Astrocyte (in vitro differentiated cells and primary cell): ENCODE results near the gene FRG2. TPM values are rescaled to one million over a fixed set of nuclear protein-coding genes. Genes with fewer than 3 reads are reported as not detected.
"Not testable (repeated sequence)": the region's sequence is repeated elsewhere in the genome, so short reads cannot be mapped to it uniquely, and the experiment has no call there.

Experiments
- DNase-seq: peaks from one replicate; pipeline ENCODE4 v3.0.0-alpha.2; 2010; ENCODE audit warnings: low read depth
- FAIRE-seq: peaks from 2 replicates; lab custom pipeline; 2011; peaks lifted over from hg19 to GRCh38; lab: Jason Lieb, UNC
- H2AFZ ChIP-seq: 2 replicates; pipeline ENCODE4 v1.6.0; 2012; ENCODE audit warnings: low read depth, low read length, inconsistent platforms
- H3K27ac ChIP-seq: 2 replicates; pipeline ENCODE4 v1.5.1; 2011; ENCODE audit warnings: low read depth, low read length, inconsistent platforms
- H3K27me3 ChIP-seq: 2 replicates; pipeline ENCODE4 v1.6.0; 2011; ENCODE audit warnings: low read length, inconsistent platforms; ENCODE audit not compliant: insufficient read depth
- H3K36me3 ChIP-seq: 2 replicates; pipeline ENCODE4 v1.5.1; 2011; ENCODE audit warnings: low read length, inconsistent platforms; ENCODE audit not compliant: insufficient read depth
- H3K4me1 ChIP-seq: 2 replicates; pipeline ENCODE4 v1.5.1; 2011; ENCODE audit warnings: low read length, inconsistent platforms; ENCODE audit not compliant: insufficient read depth
- H3K4me2 ChIP-seq: 2 replicates; pipeline ENCODE4 v1.6.0; 2012; ENCODE audit warnings: low read length, inconsistent platforms
- H3K4me3 ChIP-seq: 2 replicates; pipeline ENCODE4 v1.5.1; 2011; ENCODE audit warnings: low read depth, mild to moderate bottlenecking, low read length, inconsistent platforms; ENCODE audit not compliant: insufficient read depth
- H3K79me2 ChIP-seq: 2 replicates; pipeline ENCODE4 v1.6.0; 2012; ENCODE audit warnings: mild to moderate bottlenecking, low read length, inconsistent platforms; ENCODE audit not compliant: insufficient read depth
- H3K9ac ChIP-seq: 2 replicates; pipeline ENCODE4 v1.6.0; 2012; ENCODE audit warnings: mild to moderate bottlenecking, low read length, inconsistent platforms
- H3K9me3 ChIP-seq: 2 replicates; pipeline ENCODE4 v1.5.1; 2012; ENCODE audit warnings: low read depth, mild to moderate bottlenecking, low read length, inconsistent platforms; ENCODE audit not compliant: insufficient read depth
- H4K20me1 ChIP-seq: 2 replicates; pipeline ENCODE4 v1.6.0; 2012; ENCODE audit warnings: low read length, inconsistent platforms; ENCODE audit not compliant: insufficient read depth
- H3K27ac Mint-ChIP-seq: one replicate; pipeline ENCODE4 v1.8.0; 2021; ENCODE audit warnings: mild to moderate bottlenecking, mixed read lengths; ENCODE audit not compliant: unreplicated experiment
- H3K27me3 Mint-ChIP-seq: one replicate; pipeline ENCODE4 v1.8.0; 2021; ENCODE audit warnings: low read depth, mixed read lengths; ENCODE audit not compliant: unreplicated experiment
- H3K36me3 Mint-ChIP-seq: one replicate; pipeline ENCODE4 v1.8.0; 2021; ENCODE audit warnings: low read depth, mixed read lengths; ENCODE audit not compliant: unreplicated experiment
- H3K4me1 Mint-ChIP-seq: one replicate; pipeline ENCODE4 v1.8.0; 2021; ENCODE audit warnings: low read depth, mixed read lengths; ENCODE audit not compliant: unreplicated experiment
- H3K4me3 Mint-ChIP-seq: one replicate; pipeline ENCODE4 v1.8.0; 2021; ENCODE audit warnings: mild to moderate bottlenecking, moderate library complexity, mixed read lengths; ENCODE audit not compliant: unreplicated experiment
- H3K9me3 Mint-ChIP-seq: one replicate; pipeline ENCODE4 v1.8.0; 2021; ENCODE audit warnings: mild to moderate bottlenecking, mixed read lengths; ENCODE audit not compliant: unreplicated experiment
- CTCF ChIP-seq: IDR thresholded peaks from 2 replicates; pipeline ENCODE4 v1.5.1; 2011; ENCODE audit warnings: low read depth, mild to moderate bottlenecking, inconsistent platforms, low read length, moderate library complexity; ENCODE audit not compliant: insufficient read depth
- EZH2 ChIP-seq: IDR thresholded peaks from 2 replicates; pipeline ENCODE4 v1.6.1; 2012; ENCODE audit warnings: mild to moderate bottlenecking, low read length, inconsistent platforms; ENCODE audit not compliant: insufficient read depth
- total RNA-seq: library from RNA; stranded (reverse); gene quantifications from 2 replicates; pipeline ENCODE4 v1.2.1, GENCODE V29; 2021

The FRG2 gene
- total RNA-seq, 1 donor from 2014 or later = not detected

DNA sequence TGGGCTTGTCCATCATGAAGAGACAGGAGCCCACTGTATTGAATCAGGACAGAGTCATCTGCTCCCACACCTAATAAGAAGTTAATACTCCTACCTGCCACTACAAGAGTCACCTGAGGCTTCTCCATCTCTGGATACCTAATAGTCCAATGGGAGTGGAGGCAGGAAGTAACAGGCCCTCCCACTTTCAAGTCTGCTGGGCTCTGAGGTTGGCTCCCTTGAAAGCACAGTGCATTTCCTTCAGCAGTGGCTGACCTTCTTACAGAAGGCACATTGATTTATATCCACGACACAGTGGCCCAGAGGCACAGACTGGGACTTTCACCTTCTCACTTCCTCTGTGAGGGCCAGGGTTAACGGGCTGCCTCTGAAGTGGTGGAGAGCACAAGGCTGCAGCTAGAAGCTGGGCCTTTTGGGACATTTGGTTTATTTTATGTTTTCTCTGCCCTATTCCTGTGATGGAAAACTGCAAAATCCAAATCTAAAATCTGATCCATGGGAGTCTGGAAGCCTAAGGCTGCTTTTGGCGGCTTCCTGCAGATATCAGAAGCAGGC lies 38.1 kb downstream of the FRG2 start:
- H3K4me1 Mint-ChIP-seq = no peaks in the 10 kb centered on the region
- no peak overlapping the region for H3K4me2 ChIP-seq
- no peaks in the 10 kb centered on the region for H3K27me3 ChIP-seq
- H3K4me1 ChIP-seq = no peaks in the 10 kb centered on the region
- no peak overlapping the region for H3K4me3 ChIP-seq
- FAIRE-seq (no peak), DNase-seq (no peak)
- H3K4me3 Mint-ChIP-seq = no peak overlapping the region
- peaks cover 8% of the 10 kb centered on the region for H3K9me3 Mint-ChIP-seq
- TF ChIP-seq CTCF (no peak), EZH2 (no peak)
- H3K9ac ChIP-seq = no peak overlapping the region
- no peaks in the 10 kb centered on the region for H3K79me2 ChIP-seq
- no peaks in the 10 kb centered on the region for H3K9me3 ChIP-seq
- H3K36me3 ChIP-seq = no peaks in the 10 kb centered on the region
- H3K27ac ChIP-seq = no peak overlapping the region
- no peaks in the 10 kb centered on the region for H4K20me1 ChIP-seq
- H3K36me3 Mint-ChIP-seq = no peaks in the 10 kb centered on the region
- H3K27me3 Mint-ChIP-seq = peaks cover 6% of the 10 kb centered on the region
- H3K27ac Mint-ChIP-seq = no peak overlapping the region
- no peak overlapping the region for H2AFZ ChIP-seq

DNA sequence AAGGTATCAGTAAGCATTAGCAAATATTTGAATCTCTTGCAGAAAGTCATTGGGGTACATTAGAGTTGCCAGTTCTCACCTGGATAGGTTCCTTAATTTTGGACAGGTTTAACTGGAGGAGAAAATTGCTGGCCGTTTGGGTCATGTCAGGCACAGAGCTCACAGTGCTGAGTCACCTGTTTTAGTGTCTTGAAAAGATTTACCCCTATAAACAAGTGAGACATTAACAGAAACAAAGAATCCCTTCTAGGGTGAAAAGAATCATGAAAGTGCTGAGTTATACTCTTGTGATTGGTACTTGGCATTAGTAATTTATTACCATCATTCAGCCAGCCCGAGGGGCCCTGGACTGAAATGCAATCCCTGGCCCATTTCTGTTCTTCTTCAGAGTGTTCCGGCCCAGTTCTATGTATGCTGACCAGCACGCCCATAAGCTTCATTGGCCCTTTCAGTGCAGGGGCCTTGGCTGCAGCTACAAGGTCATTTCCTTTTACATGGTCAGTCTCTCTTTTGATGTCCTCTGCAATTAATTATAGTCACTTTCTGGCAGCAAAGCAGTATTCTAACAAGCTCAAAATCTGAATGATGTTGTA lies 41.3 kb downstream of the FRG2 start:
- H3K9me3 ChIP-seq, H3K27ac Mint-ChIP-seq, H3K27me3 Mint-ChIP-seq, H3K36me3 Mint-ChIP-seq, H3K36me3 ChIP-seq, H4K20me1 ChIP-seq, FAIRE-seq, H3K4me1 Mint-ChIP-seq, H3K79me2 ChIP-seq, H3K27me3 ChIP-seq, H3K4me2 ChIP-seq, H3K4me3 ChIP-seq, H3K9me3 Mint-ChIP-seq, H2AFZ ChIP-seq, H3K4me1 ChIP-seq, H3K9ac ChIP-seq, DNase-seq, H3K27ac ChIP-seq, H3K4me3 Mint-ChIP-seq: not testable (repeated sequence)

DNA sequence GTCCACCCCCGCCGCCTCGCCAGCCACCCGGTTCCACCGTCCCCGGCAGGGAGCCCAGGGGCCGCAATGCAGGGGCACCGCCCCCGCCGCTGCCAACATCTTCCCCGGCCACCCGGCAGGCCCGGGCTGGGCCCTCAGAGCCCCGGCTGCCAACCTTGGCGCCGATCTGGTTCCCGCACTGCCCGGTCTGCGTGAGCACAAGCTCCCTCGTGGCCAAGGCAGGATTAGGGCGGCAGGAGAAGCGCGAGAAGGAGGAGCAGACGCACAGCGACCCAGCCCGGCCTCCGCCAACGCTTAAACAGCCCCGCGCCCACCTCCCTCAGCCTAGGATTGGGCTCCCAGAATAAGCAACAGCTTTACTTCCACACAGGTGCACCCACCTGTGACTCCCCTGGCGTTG lies 42.4 kb downstream of the FRG2 start:
- H3K9ac ChIP-seq, H3K4me2 ChIP-seq, H3K4me1 Mint-ChIP-seq, H3K27me3 ChIP-seq, H3K27ac ChIP-seq, H4K20me1 ChIP-seq, H3K9me3 Mint-ChIP-seq, H3K4me1 ChIP-seq, H3K36me3 Mint-ChIP-seq, H2AFZ ChIP-seq, H3K27me3 Mint-ChIP-seq, H3K79me2 ChIP-seq, H3K4me3 Mint-ChIP-seq, H3K9me3 ChIP-seq, DNase-seq, FAIRE-seq, H3K4me3 ChIP-seq, H3K27ac Mint-ChIP-seq, H3K36me3 ChIP-seq: not testable (repeated sequence)

DNA sequence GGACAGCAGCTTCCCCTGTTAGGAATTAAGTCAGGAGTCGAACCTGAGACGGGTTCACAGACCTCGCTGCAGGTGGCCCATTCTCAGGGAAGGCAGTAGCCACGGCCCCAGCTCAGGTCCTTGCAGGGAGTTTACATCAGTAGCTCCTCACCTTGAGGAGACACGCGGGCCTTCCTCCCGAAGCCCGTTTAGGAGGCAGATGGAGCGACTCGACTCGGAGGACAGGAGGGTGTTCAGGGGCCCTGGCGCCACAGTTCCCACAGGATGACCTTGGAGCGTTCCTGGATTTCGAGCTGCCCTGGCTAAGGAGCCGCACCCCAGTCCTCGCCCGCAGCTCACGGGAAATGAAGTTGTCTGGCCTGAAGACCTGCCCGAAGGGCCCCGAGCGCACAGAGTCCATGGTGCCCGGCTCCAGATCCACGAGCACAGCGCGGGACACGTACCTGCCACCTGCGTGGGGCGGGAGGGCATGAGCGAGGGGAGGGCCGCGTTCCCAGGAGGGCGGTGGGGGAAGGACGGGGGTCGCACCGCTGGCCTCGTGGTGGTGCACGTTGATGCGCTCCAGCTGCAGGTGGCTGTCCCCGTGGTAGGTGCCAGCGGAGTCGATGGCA lies 43.0 kb downstream of the FRG2 start:
- H3K4me2 ChIP-seq = not testable (repeated sequence)

More for the DNA sequence above, 43.0 kb downstream of the FRG2 start:
- not testable (repeated sequence) for DNase-seq, H3K9me3 ChIP-seq, H3K4me3 Mint-ChIP-seq, H3K36me3 Mint-ChIP-seq, H3K27ac Mint-ChIP-seq, H4K20me1 ChIP-seq, H2AFZ ChIP-seq, H3K9ac ChIP-seq, H3K4me1 Mint-ChIP-seq, H3K9me3 Mint-ChIP-seq, H3K27me3 ChIP-seq, H3K4me1 ChIP-seq, FAIRE-seq, H3K79me2 ChIP-seq, H3K36me3 ChIP-seq, H3K27me3 Mint-ChIP-seq, H3K4me3 ChIP-seq, H3K27ac ChIP-seq
